Fibroblast of pulmonary artery (primary cell): ENCODE measurements around the gene TLCD3B.

Experiments used
- DNase-seq: peaks from one replicate; pipeline ENCODE4 v3.0.0-alpha.2; 2010; ENCODE audit warnings: low read depth
- H3K4me3 ChIP-seq: replicated peaks from 2 replicates; pipeline ENCODE4 v1.5.1; 2011; ENCODE audit warnings: low read depth, mild to moderate bottlenecking, control low read depth, low read length, moderate library complexity
- TF ChIP-seq, protein P1 (sequence below): IDR thresholded peaks from 2 replicates; pipeline ENCODE4 v1.5.1; 2011; ENCODE audit warnings: mild to moderate bottlenecking, control low read depth, low read length, inconsistent platforms; ENCODE audit errors: missing control alignments

The TLCD3B gene

DNA sequence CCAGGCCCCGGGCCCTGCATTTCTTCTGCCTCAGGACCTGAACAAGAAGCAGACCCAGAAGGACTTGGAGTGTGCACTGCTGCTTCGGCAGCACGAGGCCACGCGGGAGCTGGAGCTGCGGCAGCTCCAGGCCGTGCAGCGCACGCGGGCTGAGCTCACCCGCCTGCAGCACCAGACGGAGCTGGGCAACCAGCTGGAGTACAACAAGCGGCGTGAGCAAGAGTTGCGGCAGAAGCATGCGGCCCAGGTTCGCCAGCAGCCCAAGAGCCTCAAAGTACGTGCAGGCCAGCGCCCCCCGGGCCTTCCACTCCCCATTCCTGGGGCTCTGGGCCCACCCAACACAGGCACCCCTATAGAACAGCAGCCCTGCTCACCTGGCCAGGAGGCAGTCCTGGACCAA is 44.8 kb downstream of the TLCD3B start:
- no peak for DNase-seq
- H3K4me3 ChIP-seq = no peak overlapping the region
- TF ChIP-seq, protein P1, sequence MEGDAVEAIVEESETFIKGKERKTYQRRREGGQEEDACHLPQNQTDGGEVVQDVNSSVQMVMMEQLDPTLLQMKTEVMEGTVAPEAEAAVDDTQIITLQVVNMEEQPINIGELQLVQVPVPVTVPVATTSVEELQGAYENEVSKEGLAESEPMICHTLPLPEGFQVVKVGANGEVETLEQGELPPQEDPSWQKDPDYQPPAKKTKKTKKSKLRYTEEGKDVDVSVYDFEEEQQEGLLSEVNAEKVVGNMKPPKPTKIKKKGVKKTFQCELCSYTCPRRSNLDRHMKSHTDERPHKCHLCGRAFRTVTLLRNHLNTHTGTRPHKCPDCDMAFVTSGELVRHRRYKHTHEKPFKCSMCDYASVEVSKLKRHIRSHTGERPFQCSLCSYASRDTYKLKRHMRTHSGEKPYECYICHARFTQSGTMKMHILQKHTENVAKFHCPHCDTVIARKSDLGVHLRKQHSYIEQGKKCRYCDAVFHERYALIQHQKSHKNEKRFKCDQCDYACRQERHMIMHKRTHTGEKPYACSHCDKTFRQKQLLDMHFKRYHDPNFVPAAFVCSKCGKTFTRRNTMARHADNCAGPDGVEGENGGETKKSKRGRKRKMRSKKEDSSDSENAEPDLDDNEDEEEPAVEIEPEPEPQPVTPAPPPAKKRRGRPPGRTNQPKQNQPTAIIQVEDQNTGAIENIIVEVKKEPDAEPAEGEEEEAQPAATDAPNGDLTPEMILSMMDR = no peak

DNA sequence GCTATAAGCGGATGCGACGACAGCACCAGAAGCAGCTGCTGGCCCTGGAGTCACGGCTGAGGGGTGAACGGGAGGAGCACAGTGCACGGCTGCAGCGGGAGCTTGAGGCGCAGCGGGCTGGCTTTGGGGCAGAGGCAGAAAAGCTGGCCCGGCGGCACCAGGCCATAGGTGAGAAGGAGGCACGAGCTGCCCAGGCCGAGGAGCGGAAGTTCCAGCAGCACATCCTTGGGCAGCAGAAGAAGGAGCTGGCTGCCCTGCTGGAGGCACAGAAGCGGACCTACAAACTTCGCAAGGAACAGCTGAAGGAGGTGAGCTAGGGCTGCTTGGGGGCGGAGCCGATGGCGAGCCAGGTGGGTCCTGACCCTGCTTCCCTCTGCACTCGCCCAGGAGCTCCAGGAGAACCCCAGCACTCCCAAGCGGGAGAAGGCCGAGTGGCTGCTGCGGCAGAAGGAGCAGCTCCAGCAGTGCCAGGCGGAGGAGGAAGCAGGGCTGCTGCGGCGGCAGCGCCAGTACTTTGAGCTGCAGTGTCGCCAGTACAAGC is 45.7 kb downstream of the TLCD3B start:
- DNase-seq = no peak
- no peak overlapping the region for H3K4me3 ChIP-seq
- TF ChIP-seq, protein P1 = no peak

DNA sequence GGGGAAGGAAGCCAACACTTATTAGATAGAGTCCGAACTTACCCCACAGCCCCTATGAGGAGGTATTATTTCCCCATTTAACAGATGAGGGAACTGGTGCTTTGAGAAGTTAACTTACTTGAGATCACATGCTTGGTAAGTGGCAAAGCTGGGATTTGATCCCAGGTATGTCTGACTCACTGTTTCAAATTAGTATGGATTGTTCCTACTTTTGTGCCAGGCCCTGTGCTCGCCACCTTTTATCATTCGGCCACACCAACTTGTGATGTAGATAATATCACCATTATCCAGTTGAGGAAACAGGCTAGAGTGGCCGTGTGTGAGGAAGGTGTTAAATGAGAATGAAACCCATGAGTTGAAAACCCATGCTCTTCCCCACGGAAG is 46.3 kb downstream of the TLCD3B start:
- TF ChIP-seq, protein P1 = no peak
- H3K4me3 ChIP-seq = no peak overlapping the region
- no peak for DNase-seq

DNA sequence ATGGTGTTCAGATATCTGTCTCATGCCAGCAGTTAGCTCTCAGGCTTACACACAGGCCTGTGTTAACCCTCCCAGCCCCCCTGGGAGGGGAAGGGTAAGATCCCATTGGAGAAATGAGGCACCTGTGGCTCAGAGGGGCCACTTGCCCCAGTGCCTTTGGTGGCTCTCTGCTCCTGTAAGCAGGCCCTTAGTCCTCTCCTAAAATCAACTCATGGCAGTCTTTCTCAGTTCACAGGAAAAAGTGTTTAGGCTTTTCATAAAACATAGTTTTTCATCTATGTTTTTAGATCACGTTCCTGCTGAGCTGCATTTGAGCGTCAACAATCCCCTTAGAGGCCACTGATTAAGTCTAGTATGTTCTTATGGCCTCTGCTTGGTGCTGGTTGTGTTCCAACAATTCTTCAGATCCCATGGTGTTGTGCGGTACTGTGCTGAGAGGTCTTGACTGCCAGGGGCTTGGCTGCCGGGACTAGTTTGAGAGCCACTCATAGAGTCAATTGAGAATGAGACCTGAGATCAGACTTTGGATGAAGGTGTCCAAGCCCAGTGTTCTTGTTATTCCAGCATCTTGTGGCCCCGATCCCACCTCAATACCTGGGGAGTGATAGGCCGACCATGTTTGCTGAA is 46.8 kb downstream of the TLCD3B start:
- DNase-seq = no peak
- TF ChIP-seq, protein P1 = no peak
- no peak overlapping the region for H3K4me3 ChIP-seq

DNA sequence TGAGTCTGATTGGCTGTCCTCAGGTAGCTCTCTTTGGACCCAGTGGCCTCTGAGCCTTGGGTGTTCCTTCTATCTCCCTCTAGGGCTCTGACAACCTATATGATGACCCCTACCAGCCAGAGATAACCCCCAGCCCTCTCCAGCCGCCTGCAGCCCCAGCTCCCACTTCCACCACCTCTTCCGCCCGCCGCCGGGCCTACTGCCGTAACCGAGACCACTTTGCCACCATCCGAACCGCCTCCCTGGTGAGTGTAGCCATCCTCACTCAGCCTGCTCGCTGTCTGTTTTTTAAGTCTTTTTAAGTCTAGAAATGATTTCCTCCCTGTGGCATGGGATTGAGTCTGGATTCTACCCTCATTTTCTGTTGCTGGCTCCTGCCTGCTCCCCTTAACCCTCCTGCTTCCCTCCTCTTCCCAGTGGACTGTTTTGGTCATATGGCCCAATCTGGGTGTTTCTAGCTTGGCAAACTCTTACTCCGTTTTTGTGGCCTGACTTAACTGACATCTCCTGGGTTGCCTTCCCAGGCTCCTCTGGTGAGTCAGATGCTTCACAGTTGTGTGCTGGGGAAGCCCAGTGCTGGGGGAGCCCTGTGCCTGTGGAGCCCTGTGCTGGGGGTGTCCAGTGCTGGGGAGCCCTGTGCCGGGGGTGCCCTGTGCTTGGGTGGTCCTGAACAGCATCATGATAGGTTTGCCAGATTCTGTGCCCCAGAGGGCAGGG is 47.5 kb downstream of the TLCD3B start:
- TF ChIP-seq, protein P1 = no peak
- no peak for DNase-seq
- no peak overlapping the region for H3K4me3 ChIP-seq

DNA sequence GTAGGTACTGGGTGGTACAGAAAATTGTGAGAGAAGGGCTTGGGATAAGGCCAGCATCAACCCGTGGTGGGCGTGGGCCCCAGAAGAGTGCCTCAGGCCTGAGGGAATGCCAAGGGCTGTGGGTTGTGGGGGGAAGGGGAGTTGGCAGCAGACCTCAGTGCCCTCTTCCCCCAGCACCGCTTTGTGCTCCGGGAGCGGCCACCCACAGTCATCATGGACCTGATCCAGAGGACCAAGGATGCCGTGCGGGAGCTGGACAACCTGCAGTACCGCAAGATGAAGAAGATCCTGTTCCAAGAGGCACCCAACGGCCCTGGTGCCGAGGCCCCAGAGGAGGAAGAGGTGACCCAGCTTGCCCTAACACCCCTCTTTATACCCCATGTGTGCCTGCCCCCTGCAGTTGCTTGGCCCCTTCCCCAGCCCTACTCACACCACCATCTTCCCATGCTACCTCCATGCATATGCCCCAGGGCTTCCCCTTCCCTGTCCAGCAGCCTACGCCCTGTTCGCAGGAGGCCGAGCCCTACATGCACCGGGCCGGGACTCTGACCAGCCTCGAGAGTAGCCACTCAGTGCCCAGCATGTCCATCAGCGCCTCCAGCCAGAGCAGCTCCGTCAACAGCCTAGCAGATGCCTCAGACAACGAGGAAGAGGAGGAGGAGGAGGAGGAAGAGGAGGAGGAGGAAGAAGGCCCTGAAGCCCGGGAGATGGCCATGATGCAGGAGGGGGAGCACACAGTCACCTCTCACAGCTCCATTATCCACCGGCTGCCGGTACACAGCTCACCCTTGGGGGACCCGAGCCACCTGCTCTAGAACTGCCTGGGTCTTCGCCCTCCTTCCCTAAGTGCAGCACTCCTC is 48.3 kb downstream of the TLCD3B start:
- DNase-seq = no peak
- TF ChIP-seq, protein P1 = no peak
- no peak overlapping the region for H3K4me3 ChIP-seq
